GM19452 (cell line): ENCODE measurements around the gene DSCAML1.

Experiments used
- ATAC-seq: cut with Tn5 transposase; IDR thresholded peaks from one replicate; pipeline ENCODE4 v1.9.1; 2021; ENCODE audit not compliant: unreplicated experiment

DSCAML1 gene

DNA sequence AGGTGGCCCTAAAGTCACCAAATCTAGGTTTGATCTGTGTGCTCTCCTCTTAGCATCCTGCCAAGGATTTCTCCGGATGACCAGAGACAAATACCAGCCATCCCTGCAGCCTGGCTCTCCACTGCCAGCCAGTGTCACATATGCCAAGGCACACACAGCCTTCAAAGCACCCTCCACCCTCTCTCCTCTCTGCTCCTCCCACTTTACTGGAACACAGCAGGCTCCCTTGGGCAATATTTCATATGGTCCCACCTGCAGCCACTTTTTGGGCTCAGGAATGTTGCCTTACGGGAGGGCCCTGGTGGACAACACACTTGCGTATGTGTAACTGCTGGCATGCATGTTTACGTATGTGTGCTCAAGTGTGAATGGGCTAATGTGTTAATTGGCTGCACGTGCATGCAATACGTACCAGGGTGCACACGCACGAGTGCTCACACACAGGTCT is 285.5 kb downstream of the DSCAML1 start:
- ATAC-seq: no peak

- no peak for ATAC-seq
These were observed 286.4 kb downstream of the DSCAML1 start for GRCh38 chr11:117510646-117511045.

- ATAC-seq: no peak
These were observed 287.5 kb downstream of the DSCAML1 start for GRCh38 chr11:117509543-117509942.

- no peak for ATAC-seq
These were observed 290.0 kb downstream of the DSCAML1 start for GRCh38 chr11:117506971-117507370.

GRCh38 chr11:117505285-117505970 is 291.6 kb downstream of the DSCAML1 start:
- ATAC-seq: no peak

DNA sequence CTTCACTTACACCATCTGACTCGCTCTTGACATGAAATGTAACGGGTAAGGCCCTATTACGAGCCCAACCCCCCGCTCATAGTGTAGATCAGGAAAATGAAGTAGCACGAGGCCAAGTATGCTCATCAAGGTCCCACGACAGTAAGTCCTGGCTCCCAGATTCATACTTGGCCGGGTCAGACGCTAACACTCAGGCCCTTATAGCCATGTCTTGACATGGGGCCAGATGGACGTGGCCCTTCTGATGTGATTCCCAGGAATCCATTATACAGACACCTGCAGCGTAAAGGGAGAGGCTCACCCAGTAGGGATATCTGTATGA is 294.3 kb downstream of the DSCAML1 start:
- ATAC-seq: no peak

GRCh38 chr11:117502015-117502778 is 294.8 kb downstream of the DSCAML1 start:
- no peak for ATAC-seq

DNA sequence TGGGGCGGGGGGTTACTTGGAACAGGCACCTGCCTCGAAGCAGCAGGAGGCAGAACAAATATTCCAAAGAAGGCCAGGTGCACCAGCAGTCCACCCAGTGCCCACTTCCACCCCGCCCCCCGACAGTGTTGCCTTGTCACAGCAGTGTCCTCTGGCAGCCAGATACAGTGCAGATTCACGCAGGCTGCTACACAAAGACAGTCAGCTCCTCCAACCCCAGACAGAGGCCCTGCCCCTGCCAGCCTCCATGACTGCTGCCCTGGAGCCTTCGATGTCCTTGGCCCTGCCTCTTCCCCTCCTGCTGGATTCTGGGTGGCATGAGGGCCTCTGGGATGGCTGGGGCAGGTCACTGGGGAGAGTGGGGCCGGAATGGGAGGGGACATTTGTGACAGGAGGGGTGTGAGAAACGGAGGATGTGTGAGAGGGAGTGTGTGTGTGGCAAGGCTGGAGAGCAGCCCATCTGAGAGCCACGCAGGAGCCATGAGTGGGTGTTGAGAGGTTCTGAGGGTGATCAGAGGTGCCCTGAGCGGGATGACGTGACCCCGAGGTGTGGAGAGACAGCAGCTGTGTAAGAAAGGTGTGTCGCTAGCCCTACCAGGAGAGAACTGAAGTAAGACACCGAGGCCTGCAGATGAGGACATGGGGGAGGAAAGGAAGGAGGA is 295.6 kb downstream of the DSCAML1 start:
- no peak for ATAC-seq

GRCh38 chr11:117498791-117499190 is 298.2 kb downstream of the DSCAML1 start:
- no peak for ATAC-seq

GRCh38 chr11:117497206-117497951 is 299.6 kb downstream of the DSCAML1 start:
- ATAC-seq: no peak

- ATAC-seq: no peak
These were observed 301.7 kb downstream of the DSCAML1 start for GRCh38 chr11:117495357-117495756.

- no peak for ATAC-seq
These were observed 304.3 kb downstream of the DSCAML1 start for GRCh38 chr11:117492578-117493251.

DNA sequence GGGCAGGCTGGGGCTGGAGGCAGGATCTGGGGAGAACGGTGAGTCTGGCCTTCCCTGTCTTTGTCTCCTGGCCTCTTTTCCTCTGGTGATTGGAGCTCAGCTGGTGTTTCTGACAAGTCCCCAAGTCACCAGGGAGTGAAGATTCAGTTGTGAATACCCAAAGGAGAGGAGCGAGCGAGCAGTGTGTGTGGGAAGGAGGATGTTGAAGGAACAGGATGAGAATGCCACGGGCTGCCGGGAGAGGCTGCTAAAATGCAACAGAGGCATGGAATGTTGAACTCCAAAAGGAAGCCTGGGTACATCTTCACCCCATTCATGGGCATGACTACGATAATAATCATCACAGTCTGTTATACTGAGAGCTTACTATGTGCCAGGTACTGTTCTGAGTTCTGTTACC is 306.1 kb downstream of the DSCAML1 start:
- no peak for ATAC-seq

DNA sequence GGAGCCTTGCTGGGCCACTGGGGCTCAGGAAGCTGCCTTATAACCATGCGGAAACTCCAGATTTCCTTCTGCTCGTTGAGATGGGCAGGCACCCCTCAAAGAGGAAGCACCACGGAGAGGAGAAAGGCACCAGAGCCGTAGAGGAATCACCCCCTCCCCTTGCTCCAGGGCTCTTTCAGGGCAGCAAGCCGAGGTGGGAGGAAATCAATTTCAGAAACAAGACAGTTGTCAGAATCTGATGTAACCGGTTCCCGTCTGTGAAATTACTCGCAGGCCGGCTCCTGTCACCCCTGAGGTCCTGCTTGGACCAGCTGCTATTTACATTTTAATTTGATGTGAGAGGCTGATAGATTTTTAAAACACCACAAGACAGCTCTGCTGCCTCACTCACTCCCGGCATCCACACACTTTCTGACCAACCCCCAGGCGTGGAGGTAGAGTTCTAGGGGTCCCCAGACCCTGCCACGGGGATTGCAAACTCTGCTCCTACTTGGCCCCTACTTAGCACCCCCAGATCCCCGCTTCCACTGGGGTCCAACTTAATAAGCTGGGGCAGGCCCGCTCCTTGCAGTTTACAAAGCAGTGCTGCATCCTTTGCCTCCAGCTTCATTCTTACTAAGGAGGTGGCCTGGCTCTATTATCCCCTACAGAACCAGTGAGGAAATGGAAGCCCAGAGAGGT is 306.9 kb downstream of the DSCAML1 start:
- no peak for ATAC-seq

DNA sequence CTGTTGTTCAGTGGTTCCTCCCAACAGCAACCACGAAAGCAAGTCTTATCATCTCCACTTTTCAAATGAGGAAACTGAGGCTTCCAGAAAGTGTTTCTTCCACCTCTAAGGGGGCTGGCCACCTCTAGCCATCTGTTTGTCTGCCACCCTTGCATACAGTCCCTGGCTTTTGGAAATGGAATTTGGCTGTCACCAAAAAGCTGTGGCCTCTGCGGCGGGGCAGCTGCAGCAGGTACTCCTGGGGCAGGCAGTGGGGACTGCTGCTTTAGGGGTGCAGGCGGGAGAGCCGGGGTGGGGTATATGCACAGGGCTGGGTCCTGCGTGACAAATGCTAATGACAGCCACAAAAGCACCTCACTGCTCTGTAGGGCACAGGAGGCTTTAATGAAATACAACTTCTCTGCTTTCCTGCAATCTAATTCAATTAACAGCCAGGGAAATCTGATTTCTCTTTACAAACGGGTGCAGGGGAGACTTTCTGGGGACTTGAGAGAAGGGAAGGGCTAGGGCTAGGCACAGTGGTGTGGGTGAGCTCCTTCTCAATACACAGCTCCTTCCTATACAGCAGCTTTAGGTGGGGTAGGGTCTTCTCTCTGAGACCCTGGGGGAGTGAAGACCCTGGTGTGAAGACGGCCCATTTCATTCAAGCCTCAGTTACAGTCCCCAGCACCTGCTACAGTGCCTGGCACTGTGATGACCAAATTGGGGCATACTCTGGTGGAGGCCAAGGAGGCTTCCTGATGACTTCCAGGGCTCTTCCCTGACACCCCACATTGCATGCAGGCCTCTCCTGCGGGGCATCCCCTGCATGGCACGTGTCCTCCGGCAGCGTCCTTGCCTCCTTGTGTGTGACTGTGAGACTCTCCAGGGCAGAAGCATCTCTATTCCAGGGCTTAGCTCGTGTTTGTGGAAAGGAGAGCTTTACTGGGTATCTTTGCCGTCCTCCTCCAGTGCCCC is 307.7 kb downstream of the DSCAML1 start:
- no peak for ATAC-seq

DNA sequence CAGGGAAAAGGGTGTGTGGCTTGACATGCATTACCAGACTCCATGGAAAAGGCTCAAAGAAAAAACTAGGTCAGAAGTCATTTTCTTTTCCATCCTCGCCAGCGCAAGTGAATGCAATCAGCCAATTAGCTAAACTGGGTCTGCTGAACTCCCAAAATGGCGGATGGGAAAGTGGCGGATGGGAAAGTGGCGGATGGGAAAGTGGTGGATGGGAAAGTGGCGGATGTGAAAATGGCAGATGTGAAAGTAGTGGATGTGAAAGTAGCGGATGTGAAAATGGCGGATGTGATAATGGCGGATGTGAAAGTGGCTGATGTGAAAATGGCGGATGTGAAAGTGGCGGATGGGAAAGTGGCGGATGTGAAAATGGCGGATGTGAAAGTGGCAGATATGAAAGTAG is 311.0 kb downstream of the DSCAML1 start:
- no peak for ATAC-seq

- ATAC-seq: no peak
These were observed 312.9 kb downstream of the DSCAML1 start for GRCh38 chr11:117484156-117484555.

DNA sequence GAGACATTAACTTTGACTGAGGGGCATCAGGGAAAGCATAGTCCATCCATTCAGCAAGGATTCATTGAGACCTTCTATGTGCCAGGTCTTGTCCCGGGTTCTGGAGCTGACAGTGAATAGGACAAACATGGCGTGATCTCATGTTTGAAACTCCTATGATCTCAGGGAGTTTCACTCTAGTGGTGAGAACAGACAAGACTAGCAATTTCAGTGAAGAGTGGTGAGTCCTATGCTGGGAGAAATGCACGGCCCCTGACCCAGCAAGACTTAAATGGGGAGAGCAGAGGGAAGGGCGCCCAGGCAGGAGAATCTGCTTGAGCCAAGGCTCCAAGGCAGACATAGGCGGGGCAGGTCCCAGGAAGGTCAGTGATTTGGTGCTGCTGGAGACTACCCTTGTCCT is 313.6 kb downstream of the DSCAML1 start:
- ATAC-seq: no peak

- ATAC-seq: no peak
These were observed 314.1 kb downstream of the DSCAML1 start for GRCh38 chr11:117482881-117483280.
